AG08395 (cell line): ENCODE results near the gene BLOC1S1.
A peak's percentile ranks its signal among the peaks of the same experiment; 100 is the strongest.

Source experiments
- DNase-seq: peaks from one replicate; pipeline ENCODE4 v3.0.0; 2012; ENCODE audit warnings: mixed read lengths, low spot score

The BLOC1S1 gene

GRCh38 chr12:55694651-55695050 lies 21.2 kb upstream of the BLOC1S1 start:
- no peak for DNase-seq

GRCh38 chr12:55695349-55695748 lies 20.5 kb upstream of the BLOC1S1 start:
- DNase-seq: no peak

GRCh38 chr12:55696141-55696540 lies 19.7 kb upstream of the BLOC1S1 start:
- DNase-seq: no peak

GRCh38 chr12:55696796-55697462 lies 18.9 kb upstream of the BLOC1S1 start:
- no peak for DNase-seq

- DNase-seq: no peak
These were observed 18.2 kb upstream of the BLOC1S1 start for GRCh38 chr12:55697686-55698085.

GRCh38 chr12:55698241-55698955 lies 17.4 kb upstream of the BLOC1S1 start:
- no peak for DNase-seq

GRCh38 chr12:55698965-55699364 lies 16.9 kb upstream of the BLOC1S1 start:
- no peak for DNase-seq

- no peak for DNase-seq
These were observed 16.3 kb upstream of the BLOC1S1 start for GRCh38 chr12:55699471-55700055.

GRCh38 chr12:55700255-55701018 lies 15.4 kb upstream of the BLOC1S1 start:
- DNase-seq: peak; percentile 22

GRCh38 chr12:55702861-55703260 lies 13.0 kb upstream of the BLOC1S1 start:
- DNase-seq: no peak

- DNase-seq: no peak
These were observed 12.6 kb upstream of the BLOC1S1 start for GRCh38 chr12:55703288-55703687.

GRCh38 chr12:55703901-55704761 lies 11.7 kb upstream of the BLOC1S1 start:
- DNase-seq: no peak

- no peak for DNase-seq
These were observed 10.8 kb upstream of the BLOC1S1 start for GRCh38 chr12:55704824-55705718.

- DNase-seq: no peak
These were observed 10.0 kb upstream of the BLOC1S1 start for GRCh38 chr12:55705782-55706402.

- no peak for DNase-seq
These were observed 9.2 kb upstream of the BLOC1S1 start for GRCh38 chr12:55706568-55707218.

GRCh38 chr12:55707219-55707671 lies 8.6 kb upstream of the BLOC1S1 start:
- DNase-seq: no peak

GRCh38 chr12:55707841-55708694 lies 7.8 kb upstream of the BLOC1S1 start, which contains the start of gene ITGA7:
Gene ITGA7, minus strand, starts transcription at chr12:55707904. Its CDS starts 222 bp downstream, at chr12:55707682.
- peak; percentile 66 for DNase-seq

GRCh38 chr12:55708695-55709233 lies 7.1 kb upstream of the BLOC1S1 start:
- DNase-seq: no peak
